ENCODE measurements around the gene LFNG. TPM values are rescaled to one million over a fixed set of nuclear protein-coding genes. Genes with fewer than 3 reads are reported as not detected.

LFNG gene
- total and polyA plus RNA-seq, 9 of the 15 experiments (the other 6 are each of a cell fraction or from before 2014, with no cell fraction given): 0.03 to 0.89 (median 0.25) TPM; not detected in 1

DNA sequence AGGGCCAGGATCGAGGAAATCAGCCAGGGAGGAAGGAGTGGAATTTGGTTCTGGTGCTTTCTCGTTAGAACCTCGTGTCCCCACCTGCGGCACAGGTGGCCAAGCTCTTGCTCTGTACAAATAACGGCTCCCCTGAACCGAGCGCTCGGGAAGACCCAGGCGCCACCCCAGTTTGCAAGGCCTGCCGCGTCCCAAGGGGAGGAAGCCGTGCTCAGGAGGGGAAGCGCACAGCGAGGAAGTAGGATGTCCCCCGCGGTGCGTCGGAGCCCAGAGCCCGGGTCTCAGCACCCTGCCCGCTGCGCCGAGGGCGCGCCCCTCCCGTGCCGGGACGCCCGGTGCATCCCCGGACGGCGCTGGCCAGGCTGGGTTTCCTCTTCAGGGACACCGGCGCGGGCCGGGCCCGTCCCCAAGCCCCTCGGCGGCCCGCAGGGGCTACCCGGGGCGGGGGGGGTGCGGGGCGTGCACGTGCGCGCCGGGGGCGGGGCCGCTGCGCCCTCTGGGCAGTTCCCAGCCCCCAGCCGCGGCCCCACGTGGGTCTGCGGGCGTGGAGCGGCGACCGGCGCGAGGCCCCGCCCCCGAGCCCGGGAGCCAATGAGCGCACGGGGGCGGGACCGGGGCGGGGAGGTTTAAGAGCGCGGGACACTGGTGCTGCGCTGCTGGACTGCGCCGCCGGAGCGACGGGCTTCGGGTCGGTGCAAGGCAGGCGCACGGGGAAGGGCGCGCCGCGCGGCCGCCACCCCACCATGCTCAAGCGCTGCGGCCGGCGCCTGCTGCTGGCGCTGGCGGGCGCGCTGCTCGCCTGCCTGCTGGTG, at the start of gene LFNG (continued):
- TF ChIP-seq, protein P1, sequence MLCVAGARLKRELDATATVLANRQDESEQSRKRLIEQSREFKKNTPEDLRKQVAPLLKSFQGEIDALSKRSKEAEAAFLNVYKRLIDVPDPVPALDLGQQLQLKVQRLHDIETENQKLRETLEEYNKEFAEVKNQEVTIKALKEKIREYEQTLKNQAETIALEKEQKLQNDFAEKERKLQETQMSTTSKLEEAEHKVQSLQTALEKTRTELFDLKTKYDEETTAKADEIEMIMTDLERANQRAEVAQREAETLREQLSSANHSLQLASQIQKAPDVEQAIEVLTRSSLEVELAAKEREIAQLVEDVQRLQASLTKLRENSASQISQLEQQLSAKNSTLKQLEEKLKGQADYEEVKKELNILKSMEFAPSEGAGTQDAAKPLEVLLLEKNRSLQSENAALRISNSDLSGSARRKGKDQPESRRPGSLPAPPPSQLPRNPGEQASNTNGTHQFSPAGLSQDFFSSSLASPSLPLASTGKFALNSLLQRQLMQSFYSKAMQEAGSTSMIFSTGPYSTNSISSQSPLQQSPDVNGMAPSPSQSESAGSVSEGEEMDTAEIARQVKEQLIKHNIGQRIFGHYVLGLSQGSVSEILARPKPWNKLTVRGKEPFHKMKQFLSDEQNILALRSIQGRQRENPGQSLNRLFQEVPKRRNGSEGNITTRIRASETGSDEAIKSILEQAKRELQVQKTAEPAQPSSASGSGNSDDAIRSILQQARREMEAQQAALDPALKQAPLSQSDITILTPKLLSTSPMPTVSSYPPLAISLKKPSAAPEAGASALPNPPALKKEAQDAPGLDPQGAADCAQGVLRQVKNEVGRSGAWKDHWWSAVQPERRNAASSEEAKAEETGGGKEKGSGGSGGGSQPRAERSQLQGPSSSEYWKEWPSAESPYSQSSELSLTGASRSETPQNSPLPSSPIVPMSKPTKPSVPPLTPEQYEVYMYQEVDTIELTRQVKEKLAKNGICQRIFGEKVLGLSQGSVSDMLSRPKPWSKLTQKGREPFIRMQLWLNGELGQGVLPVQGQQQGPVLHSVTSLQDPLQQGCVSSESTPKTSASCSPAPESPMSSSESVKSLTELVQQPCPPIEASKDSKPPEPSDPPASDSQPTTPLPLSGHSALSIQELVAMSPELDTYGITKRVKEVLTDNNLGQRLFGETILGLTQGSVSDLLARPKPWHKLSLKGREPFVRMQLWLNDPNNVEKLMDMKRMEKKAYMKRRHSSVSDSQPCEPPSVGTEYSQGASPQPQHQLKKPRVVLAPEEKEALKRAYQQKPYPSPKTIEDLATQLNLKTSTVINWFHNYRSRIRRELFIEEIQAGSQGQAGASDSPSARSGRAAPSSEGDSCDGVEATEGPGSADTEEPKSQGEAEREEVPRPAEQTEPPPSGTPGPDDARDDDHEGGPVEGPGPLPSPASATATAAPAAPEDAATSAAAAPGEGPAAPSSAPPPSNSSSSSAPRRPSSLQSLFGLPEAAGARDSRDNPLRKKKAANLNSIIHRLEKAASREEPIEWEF (CRISPR knock-in tag; IDR thresholded peaks at IDR 0.05): no peak
- TF ChIP-seq RFX7 (CRISPR knock-in tag; IDR thresholded peaks at IDR 0.05) (no peak), TRIM28 (IDR thresholded peaks at IDR 0.05) (no peak), POLR2G (IDR thresholded peaks at IDR 0.05; ENCODE audit: low read depth, low read length) (peak; percentile 72)
